Kidney (tissue), 14 donors: ENCODE measurements around the gene OR11A1. TPM values are rescaled to one million over a fixed set of nuclear protein-coding genes. Genes with fewer than 3 reads are reported as not detected.

Experiments used
- DNase-seq, 5 donors: peaks; one replicate each; pipeline ENCODE4 v3.0.0-alpha.2; 2013 to 2020
- FAIRE-seq: peaks from 2 replicates; lab custom pipeline; 2012; peaks lifted over from hg19 to GRCh38; lab: Jason Lieb, UNC
- H3K27ac ChIP-seq, 2 donors: one replicate each; pipeline ENCODE4 v1.7.0; 2013; ENCODE audit warnings: low read depth in 2 of 2, low read length in 2 of 2, inconsistent platforms in 1 of 2
- H3K27me3 ChIP-seq: one replicate; pipeline ENCODE4 v1.7.1; 2013; ENCODE audit warnings: low read length, inconsistent platforms; ENCODE audit not compliant: control insufficient read depth, insufficient read depth
- H3K36me3 ChIP-seq, 3 donors: one replicate each; pipeline versions ENCODE4 v1.7.0 to v1.7.1; 2013; ENCODE audit warnings: low read length in 3 of 3, control low read depth in 1 of 3, inconsistent platforms in 1 of 3; ENCODE audit not compliant: insufficient read depth in 3 of 3, control insufficient read depth in 2 of 3
- H3K4me1 ChIP-seq, 3 donors: one replicate each; pipeline versions ENCODE4 v1.7.0 to v1.7.1; 2013; ENCODE audit warnings: low read length in 3 of 3, inconsistent platforms in 1 of 3, low read depth in 1 of 3; ENCODE audit not compliant: control insufficient read depth in 2 of 3, insufficient read depth in 2 of 3
- H3K4me3 ChIP-seq, 3 donors: one replicate each; pipeline versions ENCODE4 v1.7.0 to v1.8.1; 2013; ENCODE audit warnings: low read length in 3 of 3, control low read depth in 1 of 3, inconsistent platforms in 1 of 3
- H3K9ac ChIP-seq, 3 donors: one replicate each; pipeline versions ENCODE4 v1.7.0 to v1.7.1; 2013; ENCODE audit warnings: low read length in 3 of 3, control low read depth in 1 of 3, inconsistent platforms in 1 of 3
- H3K9me3 ChIP-seq, 3 donors: one replicate each; pipeline versions ENCODE4 v1.7.0 to v1.7.1; 2013; ENCODE audit warnings: low read length in 3 of 3, control low read depth in 1 of 3, inconsistent platforms in 1 of 3; ENCODE audit not compliant: control insufficient read depth in 2 of 3, insufficient read depth in 1 of 3
- intact Hi-C: fragments of 100-400 bp; cut with DNase I; formaldehyde crosslinking; loops from one replicate; pipeline ENCODE4 v1.11.1; 2022
- polyA plus RNA-seq: library from polyadenylated mRNA; stranded (reverse); fragments of 350-450 nt; fragmentation: Illumina TruSeq; extraction: RNeasy Lipid Tissue Mini Kit (QIAGEN cat#74804); gene quantifications from one replicate; pipeline ENCODE4 v1.2.3, GENCODE V29; 2014; ENCODE audit warnings: low read depth, low replicate concordance; ENCODE audit not compliant: insufficient read depth
- total RNA-seq: library from RNA; stranded (reverse); fragmentation: NEBNext Ultra II Directional; extraction: Animal tissue kit (Norgen Biotek cat#: 25700); gene quantifications from one replicate; pipeline ENCODE4 v1.2.1, GENCODE V29; 2021
- TF ChIP-seq, protein P1 (sequence below): IDR thresholded peaks from 3 replicates; pipeline ENCODE4 v1.5.1; 2012; ENCODE audit warnings: mild to moderate bottlenecking, moderate library complexity, borderline replicate concordance; ENCODE audit not compliant: insufficient read depth; ENCODE audit errors: extremely low read depth
- donor health status: control.
- donor health status: control.
- donor health status: control.
- donor health status: control.
- donor health status: control.
- donor health status: DM: yes; HTN: yes; CAD: no.
- donor health status: Normal renal cell carcinoma (clear cell type).

The OR11A1 gene
- total and polyA plus RNA-seq, 2 donors from 2014 or later, result not detected

GRCh38 chr6:29500594-29500993 is 43.7 kb upstream of the OR11A1 start:
- FAIRE-seq (no peak), DNase-seq (no peak)
- H3K36me3 ChIP-seq, result no peaks in the 10 kb centered on the region
- H3K4me3 ChIP-seq, result no peak overlapping the region
- TF ChIP-seq, protein P1, sequence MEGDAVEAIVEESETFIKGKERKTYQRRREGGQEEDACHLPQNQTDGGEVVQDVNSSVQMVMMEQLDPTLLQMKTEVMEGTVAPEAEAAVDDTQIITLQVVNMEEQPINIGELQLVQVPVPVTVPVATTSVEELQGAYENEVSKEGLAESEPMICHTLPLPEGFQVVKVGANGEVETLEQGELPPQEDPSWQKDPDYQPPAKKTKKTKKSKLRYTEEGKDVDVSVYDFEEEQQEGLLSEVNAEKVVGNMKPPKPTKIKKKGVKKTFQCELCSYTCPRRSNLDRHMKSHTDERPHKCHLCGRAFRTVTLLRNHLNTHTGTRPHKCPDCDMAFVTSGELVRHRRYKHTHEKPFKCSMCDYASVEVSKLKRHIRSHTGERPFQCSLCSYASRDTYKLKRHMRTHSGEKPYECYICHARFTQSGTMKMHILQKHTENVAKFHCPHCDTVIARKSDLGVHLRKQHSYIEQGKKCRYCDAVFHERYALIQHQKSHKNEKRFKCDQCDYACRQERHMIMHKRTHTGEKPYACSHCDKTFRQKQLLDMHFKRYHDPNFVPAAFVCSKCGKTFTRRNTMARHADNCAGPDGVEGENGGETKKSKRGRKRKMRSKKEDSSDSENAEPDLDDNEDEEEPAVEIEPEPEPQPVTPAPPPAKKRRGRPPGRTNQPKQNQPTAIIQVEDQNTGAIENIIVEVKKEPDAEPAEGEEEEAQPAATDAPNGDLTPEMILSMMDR, result no peak
- no peaks in the 10 kb centered on the region for H3K4me1 ChIP-seq
- intact Hi-C loops, result no loop called here
- no peak overlapping the region for H3K9ac ChIP-seq
- H3K27ac ChIP-seq, result no peak overlapping the region
- no peaks in the 10 kb centered on the region for H3K27me3 ChIP-seq
- H3K9me3 ChIP-seq, result no peaks in the 10 kb centered on the region

DNA sequence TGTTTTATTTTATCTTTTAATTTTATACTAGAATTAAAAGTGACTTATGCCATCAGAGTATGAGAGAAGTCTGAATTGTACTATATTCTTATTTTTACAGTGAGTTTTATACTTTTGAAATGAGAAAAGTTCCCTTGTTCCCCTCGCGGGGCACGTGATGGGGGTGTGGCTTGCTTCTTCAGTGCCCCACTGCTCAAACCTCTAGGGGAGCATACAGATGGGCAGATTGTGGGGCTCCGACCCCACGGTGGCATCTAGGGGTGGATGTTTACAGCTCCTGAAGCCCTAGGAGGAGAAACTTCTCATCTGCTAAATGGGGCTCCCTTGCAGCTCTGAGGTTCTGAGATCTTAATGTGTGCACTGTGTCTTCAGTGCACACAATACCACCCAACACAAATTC is 42.8 kb upstream of the OR11A1 start:
- H3K4me3 ChIP-seq, result no peak overlapping the region
- H3K9ac ChIP-seq, result no peak overlapping the region
- H3K9me3 ChIP-seq, result no peaks in the 10 kb centered on the region
- H3K4me1 ChIP-seq, result no peaks in the 10 kb centered on the region
- TF ChIP-seq, protein P1, result no peak
- intact Hi-C loops, result no loop called here
- H3K36me3 ChIP-seq, result no peaks in the 10 kb centered on the region
- H3K27ac ChIP-seq, result no peak overlapping the region
- H3K27me3 ChIP-seq, result no peaks in the 10 kb centered on the region
- FAIRE-seq (no peak), DNase-seq (no peak)

- no peak overlapping the region for H3K27ac ChIP-seq
- no peaks in the 10 kb centered on the region for H3K27me3 ChIP-seq
- H3K9ac ChIP-seq, result no peak overlapping the region
- H3K4me3 ChIP-seq, result no peak overlapping the region
- TF ChIP-seq, protein P1, result no peak
- intact Hi-C loops, result no loop called here
- no peaks in the 10 kb centered on the region for H3K36me3 ChIP-seq
- FAIRE-seq (no peak), DNase-seq (no peak)
- H3K9me3 ChIP-seq, result no peaks in the 10 kb centered on the region
- no peaks in the 10 kb centered on the region for H3K4me1 ChIP-seq
Observed at GRCh38 chr6:29496961-29497360, 40.1 kb upstream of the OR11A1 start.

DNA sequence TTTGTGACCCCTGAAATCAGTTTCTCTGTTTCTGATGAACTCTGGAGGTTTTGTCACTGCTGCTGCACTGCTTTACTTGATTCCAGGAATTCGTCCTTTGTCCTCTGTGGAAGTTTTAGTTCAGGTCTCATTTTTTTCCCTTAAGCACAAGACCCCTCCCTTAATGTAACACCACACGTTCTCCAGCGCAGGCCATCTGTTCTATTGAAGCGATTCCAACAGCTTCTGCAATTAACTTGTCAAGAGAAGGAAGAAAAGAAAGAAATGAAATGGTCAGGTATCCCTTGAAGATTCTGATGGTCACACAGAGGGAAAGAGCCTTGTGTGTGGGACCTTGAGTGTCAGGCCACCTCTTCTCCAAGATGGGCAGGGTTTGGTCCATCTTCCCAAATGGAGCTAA is 38.7 kb upstream of the OR11A1 start:
- Histone ChIP-seq H3K27ac (no peak overlapping the region), H3K9me3 (no peaks in the 10 kb centered on the region), H3K9ac (no peak overlapping the region), H3K4me1 (no peaks in the 10 kb centered on the region), H3K27me3 (no peaks in the 10 kb centered on the region), H3K4me3 (no peak overlapping the region), H3K36me3 (no peaks in the 10 kb centered on the region)
- FAIRE-seq, result no peak
- no peak for DNase-seq
- TF ChIP-seq, protein P1, result no peak
- intact Hi-C loops, result no loop called here
